ENCODE data around the gene CDHR2. TPM values are rescaled to one million over a fixed set of nuclear protein-coding genes. Genes with fewer than 3 reads are reported as not detected.

Gene CDHR2
- total RNA-seq, 4 donors from 2014 or later = under 0.01 to 0.35 (median 0.09) TPM; not detected in 1

DNA sequence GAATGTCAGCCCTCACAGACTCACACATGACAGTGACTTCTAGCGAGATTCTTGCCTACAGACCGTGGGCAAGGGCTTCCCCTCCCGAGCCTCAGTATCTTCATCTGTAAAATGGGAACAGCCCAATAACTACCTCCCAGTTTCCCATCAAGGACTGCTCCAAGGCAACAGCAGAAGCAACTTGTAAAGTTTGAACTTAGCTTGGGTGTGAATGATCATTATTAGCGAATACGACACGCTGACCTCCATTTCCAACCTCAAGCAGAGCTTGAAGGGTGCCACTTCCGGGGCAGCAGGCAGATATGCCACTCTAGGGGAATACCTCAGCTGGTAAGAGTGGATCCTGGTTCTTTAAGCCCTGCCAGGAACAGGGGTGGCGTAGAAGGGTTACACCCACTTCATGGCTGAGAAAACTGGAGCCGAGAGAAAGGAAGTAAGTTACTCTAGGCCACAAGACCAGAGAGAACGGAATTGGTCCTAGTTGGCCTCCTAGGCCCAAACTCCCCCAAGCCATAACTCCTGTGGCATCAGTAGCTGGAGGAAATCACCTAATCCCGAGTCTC is 14.0 kb upstream of the CDHR2 start:
- TF ChIP-seq POLR2A (IDR thresholded peaks at IDR 0.05) (no peak), CTCF (IDR thresholded peaks at IDR 0.05) (no peak)
- Histone ChIP-seq H3K27me3 (no peaks in the 10 kb centered on the region), H3K9me3 (no peaks in the 10 kb centered on the region), H3K36me3 (no peaks in the 10 kb centered on the region), H3K4me1 (peaks cover 4 to 20% of the 10 kb centered on the region in 2 donors), H3K4me3 (peak overlapping the region in 1 of 2 donors; percentile 87), H3K27ac (peak overlapping the region; percentile 93 to 95)
- intact Hi-C loops (cut with DNase I; ENCODE audit: low total_unique reads) = no loop called here
- DNase-seq = no peak

DNA sequence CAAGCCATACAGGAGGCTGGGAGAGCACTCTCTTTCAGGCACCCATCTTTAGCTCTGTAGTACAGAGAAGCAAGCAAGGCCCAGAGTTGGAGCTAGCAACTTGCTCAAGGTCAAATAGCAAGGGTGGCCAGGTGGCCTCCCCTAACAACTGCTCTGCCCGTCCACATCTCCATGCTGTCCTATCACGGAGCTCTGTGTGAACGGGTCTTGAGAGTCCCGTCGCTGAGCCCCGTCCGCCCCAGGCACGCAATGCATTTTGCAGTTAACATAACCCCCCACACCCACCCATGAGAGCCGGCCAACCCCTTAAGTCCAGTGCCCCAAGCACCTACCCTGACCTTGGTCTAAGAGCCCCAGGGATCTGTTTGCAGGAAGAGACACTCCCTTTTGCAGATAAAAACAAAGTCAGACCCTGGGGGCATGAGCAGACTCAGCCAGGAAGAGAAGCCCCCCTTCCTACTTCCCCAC is 13.4 kb upstream of the CDHR2 start:
- intact Hi-C loops (cut with DNase I; ENCODE audit: low total_unique reads) = no loop called here
- Histone ChIP-seq H3K4me3 (peak overlapping the region; percentile 71 to 87), H3K4me1 (peaks cover 4 to 20% of the 10 kb centered on the region in 2 donors), H3K27ac (peak overlapping the region; percentile 93 to 95), H3K27me3 (no peaks in the 10 kb centered on the region), H3K9me3 (no peaks in the 10 kb centered on the region), H3K36me3 (no peaks in the 10 kb centered on the region)
- TF ChIP-seq CTCF (IDR thresholded peaks at IDR 0.05) (no peak), POLR2A (IDR thresholded peaks at IDR 0.05) (no peak)
- DNase-seq = no peak

DNA sequence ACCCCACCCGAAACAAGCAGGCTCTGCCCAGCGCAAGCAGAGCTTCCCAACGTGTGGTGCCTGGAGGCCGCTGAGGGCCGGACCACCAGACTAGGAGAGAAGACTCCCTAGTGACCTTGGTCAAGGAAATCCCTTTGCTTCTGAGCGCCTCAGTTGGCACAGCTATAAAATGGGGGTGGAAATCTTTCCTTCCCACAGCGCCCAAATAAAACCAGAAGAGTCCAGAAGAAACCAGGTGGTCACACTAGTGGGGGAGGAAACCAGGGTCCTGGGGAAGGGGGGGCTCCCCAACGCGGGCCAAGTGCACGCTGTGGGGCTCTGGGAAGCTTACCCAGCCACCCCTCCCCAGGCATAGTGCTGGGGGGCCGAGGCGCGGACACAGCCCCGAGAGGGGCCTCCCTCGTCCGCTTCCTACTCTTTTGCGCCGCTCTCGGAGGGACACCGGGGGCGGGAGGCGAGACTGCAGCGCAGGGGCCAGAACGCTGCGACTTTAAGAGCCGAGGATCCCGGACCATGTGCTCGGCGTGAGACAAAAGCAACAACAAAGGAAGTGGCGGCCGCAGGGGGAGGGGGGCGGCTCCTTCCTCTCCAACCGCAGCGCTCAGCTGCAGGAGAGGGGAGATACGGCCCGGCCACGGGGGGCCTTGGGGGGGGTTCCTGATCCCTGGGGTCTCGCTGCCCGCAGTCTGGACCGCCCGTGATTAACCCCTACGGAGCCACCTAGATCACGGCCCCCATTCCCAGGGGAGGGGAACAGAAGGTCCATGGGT is 12.8 kb upstream of the CDHR2 start:
- TF ChIP-seq CTCF (IDR thresholded peaks at IDR 0.05) (no peak), POLR2A (IDR thresholded peaks at IDR 0.05) (peak in 1 of 2 donors; percentile 13)
- intact Hi-C loops (cut with DNase I; ENCODE audit: low total_unique reads) = no loop called here
- H3K4me1 ChIP-seq = peaks cover 4 to 20% of the 10 kb centered on the region in 2 donors

GRCh38 chr5:176536902-176537553 is 12.1 kb upstream of the CDHR2 start, which contains the start of gene RNF44:
Gene RNF44 (minus strand): TSS chr5:176537402. CDS start chr5:176532472, 4,930 bp downstream.
- H3K4me1 ChIP-seq = peaks cover 4 to 20% of the 10 kb centered on the region in 2 donors
- intact Hi-C loops (cut with DNase I; ENCODE audit: low total_unique reads) = no loop called here

More for the DNA sequence above, 12.8 kb upstream of the CDHR2 start:
- Histone ChIP-seq H3K4me3 (peak overlapping the region; percentile 71 to 87), H3K27ac (peak overlapping the region; percentile 93 to 95), H3K27me3 (no peaks in the 10 kb centered on the region), H3K36me3 (no peaks in the 10 kb centered on the region), H3K9me3 (no peaks in the 10 kb centered on the region)
- peak; percentile 70 to 77 for DNase-seq

More at GRCh38 chr5:176536902-176537553, 12.1 kb upstream of the CDHR2 start, which contains the start of gene RNF44:
- Histone ChIP-seq H3K9me3 (no peaks in the 10 kb centered on the region), H3K36me3 (no peaks in the 10 kb centered on the region), H3K27me3 (no peaks in the 10 kb centered on the region), H3K4me3 (peak within 1 kb of the TSS; percentile 71 to 87), H3K27ac (peak within 1 kb of the TSS; percentile 93 to 95)
- DNase-seq = peak; percentile 98 to 99
- peak; percentile 57 to 69 for TF ChIP-seq POLR2A (IDR thresholded peaks at IDR 0.05)
- TF ChIP-seq CTCF (IDR thresholded peaks at IDR 0.05) = peak in 1 of 4 experiments; percentile 26

Measured in uterus (tissue), 4 donors.